H9 (cell line): Measurements from ENCODE around the gene SH3TC1. TPM values are rescaled to one million over a fixed set of nuclear protein-coding genes. Genes with fewer than 3 reads are reported as not detected.

Experiments
- DNase-seq: peaks from one replicate; pipeline ENCODE4 v3.0.0-alpha.2; 2017
- H2AFZ ChIP-seq: one replicate; pipeline ENCODE4 v1.6.1; 2013; ENCODE audit warnings: mild to moderate bottlenecking, low read length, control low read depth, moderate library complexity
- H2AK5ac ChIP-seq: 2 replicates; pipeline ENCODE4 v1.6.1; 2013; ENCODE audit warnings: low read length, control low read depth, mixed read lengths; ENCODE audit not compliant: insufficient read length
- H2BK120ac ChIP-seq: one replicate; pipeline ENCODE4 v1.6.1; 2013; ENCODE audit warnings: low read depth, mild to moderate bottlenecking, low read length, control low read depth, inconsistent platforms; ENCODE audit not compliant: poor library complexity, severe bottlenecking
- H2BK12ac ChIP-seq: 2 replicates; pipeline ENCODE4 v1.6.1; 2013; ENCODE audit warnings: low read length, control low read depth, mixed read lengths, low read depth; ENCODE audit not compliant: insufficient read length
- H2BK15ac ChIP-seq: 2 replicates; pipeline ENCODE4 v1.6.1; 2013; ENCODE audit warnings: low read depth, low read length, control low read depth
- H2BK20ac ChIP-seq: one replicate; pipeline ENCODE4 v1.6.1; 2013; ENCODE audit warnings: low read depth, mild to moderate bottlenecking, low read length, control low read depth, inconsistent platforms; ENCODE audit not compliant: poor library complexity, severe bottlenecking
- H2BK5ac ChIP-seq: 2 replicates; pipeline ENCODE4 v1.6.1; 2013; ENCODE audit warnings: low read length, control low read depth, mixed read lengths; ENCODE audit not compliant: insufficient read length
- H3K14ac ChIP-seq: 2 replicates; pipeline ENCODE4 v1.6.1; 2013; ENCODE audit warnings: low read length, control low read depth; ENCODE audit not compliant: insufficient read depth
- H3K18ac ChIP-seq: 2 replicates; pipeline ENCODE4 v1.6.1; 2013; ENCODE audit warnings: low read depth, mild to moderate bottlenecking, mixed read lengths, low read length, control low read depth; ENCODE audit not compliant: insufficient read length
- H3K23ac ChIP-seq: 2 replicates; pipeline ENCODE4 v1.6.1; 2013; ENCODE audit warnings: low read length, control low read depth, mixed read lengths, low read depth; ENCODE audit not compliant: insufficient read length
- H3K23me2 ChIP-seq: 2 replicates; pipeline ENCODE4 v1.6.1; 2013; ENCODE audit warnings: low read depth, mild to moderate bottlenecking, mixed read lengths, low read length, control low read depth; ENCODE audit not compliant: insufficient read length, poor library complexity, severe bottlenecking
- H3K27ac ChIP-seq: 2 replicates; pipeline ENCODE4 v1.5.1; 2013; ENCODE audit warnings: low read length, control low read depth, mixed read lengths, low read depth; ENCODE audit not compliant: insufficient read length
- H3K27me3 ChIP-seq: 2 replicates; pipeline ENCODE4 v1.6.1; 2013; ENCODE audit warnings: low read length, control low read depth, inconsistent platforms; ENCODE audit not compliant: insufficient read depth
- H3K4ac ChIP-seq: 2 replicates; pipeline ENCODE4 v1.6.1; 2013; ENCODE audit warnings: low read depth, mild to moderate bottlenecking, control low read depth, inconsistent platforms, low read length, moderate library complexity
- H3K4me1 ChIP-seq: 2 replicates; pipeline ENCODE4 v1.6.1; 2013; ENCODE audit warnings: low read length, control low read depth, inconsistent platforms; ENCODE audit not compliant: insufficient read depth
- H3K4me2 ChIP-seq: 2 replicates; pipeline ENCODE4 v1.6.1; 2013; ENCODE audit warnings: low read length, control low read depth, mixed read lengths; ENCODE audit not compliant: insufficient read length, insufficient read depth
- H3K56ac ChIP-seq: 2 replicates; pipeline ENCODE4 v1.6.1; 2013; ENCODE audit warnings: low read depth, mild to moderate bottlenecking, mixed read lengths, low read length, control low read depth; ENCODE audit not compliant: insufficient read length
- H3K79me1 ChIP-seq: 2 replicates; pipeline ENCODE4 v1.6.1; 2013; ENCODE audit warnings: low read depth, mild to moderate bottlenecking, moderate library complexity, low read length, control low read depth, inconsistent platforms; ENCODE audit not compliant: insufficient read depth, poor library complexity, severe bottlenecking
- H3K79me2 ChIP-seq: 2 replicates; pipeline ENCODE4 v1.6.1; 2013; ENCODE audit warnings: low read length, control low read depth, inconsistent platforms; ENCODE audit not compliant: insufficient read depth
- H3K9ac ChIP-seq: 2 replicates; pipeline ENCODE4 v1.6.1; 2013; ENCODE audit warnings: low read length, control low read depth, mixed read lengths; ENCODE audit not compliant: insufficient read length; ENCODE audit errors: extremely low read depth
- H3K9me3 ChIP-seq: one replicate; pipeline ENCODE4 v1.6.1; 2013; ENCODE audit warnings: low read depth, low read length, inconsistent platforms; ENCODE audit not compliant: control insufficient read depth
- H3T11ph ChIP-seq: one replicate; pipeline ENCODE4 v1.6.1; 2013; ENCODE audit warnings: mild to moderate bottlenecking, low read length, control low read depth, inconsistent platforms
- H4K20me1 ChIP-seq: one replicate; pipeline ENCODE4 v1.6.1; 2013; ENCODE audit not compliant: control insufficient read depth, insufficient read length, insufficient read depth
- H4K5ac ChIP-seq: 2 replicates; pipeline ENCODE4 v1.6.1; 2013; ENCODE audit warnings: low read depth, mild to moderate bottlenecking, mixed read lengths, low read length, control low read depth; ENCODE audit not compliant: insufficient read length
- H4K8ac ChIP-seq: replicated peaks from 2 replicates; pipeline ENCODE4 v1.6.1; 2013; ENCODE audit warnings: low read length, control low read depth, mixed read lengths, low read depth; ENCODE audit not compliant: insufficient read length
- H4K91ac ChIP-seq: 2 replicates; pipeline ENCODE4 v1.6.1; 2013; ENCODE audit warnings: low read depth, mild to moderate bottlenecking, moderate library complexity, mixed read lengths, low read length, control low read depth; ENCODE audit not compliant: insufficient read length
- H3K27ac Mint-ChIP-seq, 3 experiments: 2 replicates in 2 of 3; 3 replicates in 1 of 3; pipeline ENCODE4 v1.8.0; 2020 to 2021; ENCODE audit warnings: mixed read lengths in 3 of 3, mild to moderate bottlenecking in 1 of 3, moderate library complexity in 1 of 3
- H3K27me3 Mint-ChIP-seq: 2 replicates; pipeline ENCODE4 v1.8.0; 2021; ENCODE audit warnings: low read depth, mild to moderate bottlenecking, moderate library complexity, mixed read lengths
- H3K36me3 Mint-ChIP-seq, 3 experiments: 2 replicates in 2 of 3; 3 replicates in 1 of 3; pipeline ENCODE4 v1.8.0; 2020 to 2021; ENCODE audit warnings: low read depth in 3 of 3, mixed read lengths in 3 of 3; ENCODE audit not compliant: insufficient read depth in 1 of 3
- H3K4me1 Mint-ChIP-seq, 2 experiments: 2 replicates each; pipeline ENCODE4 v1.8.0; 2020; ENCODE audit warnings: mixed read lengths in 2 of 2
- H3K4me3 Mint-ChIP-seq, 2 experiments: 2 replicates in 1 of 2; 3 replicates in 1 of 2; pipeline ENCODE4 v1.8.0; 2020 to 2021; ENCODE audit warnings: mild to moderate bottlenecking in 2 of 2, mixed read lengths in 2 of 2, moderate library complexity in 1 of 2
- H3K9me3 Mint-ChIP-seq, 2 experiments: 2 replicates in 1 of 2; 3 replicates in 1 of 2; pipeline ENCODE4 v1.8.0; 2020; ENCODE audit warnings: mild to moderate bottlenecking in 2 of 2, mixed read lengths in 2 of 2, moderate library complexity in 1 of 2
- WGBS: extraction: QIAGEN DNeasy Blood & Tissue Kit; methylation state at CpG from one replicate; pipeline ENCODE4 v1.1.7; 2013; ENCODE audit warnings: missing lambda C conversion rate, low lambda C conversion rate, mixed read lengths; ENCODE audit not compliant: insufficient read length; ENCODE audit errors: extremely low coverage; 5-methylcytosine and 5-hydroxymethylcytosine counted together
- total RNA-seq: library from RNA; stranded (reverse); gene quantifications from 2 replicates; pipeline ENCODE4 v1.2.1, GENCODE V29; 2021
- TF ChIP-seq, protein P1 (sequence below): fragments of 200-600 bp; sonication (generic); conservative IDR thresholded peaks from 3 replicates; pipeline ENCODE4 v1.8.0; 2021; ENCODE audit warnings: antibody characterized with exemption, mild to moderate bottlenecking

Gene SH3TC1
- total RNA-seq, 1 experiment from 2014 or later = 0.74 TPM

DNA sequence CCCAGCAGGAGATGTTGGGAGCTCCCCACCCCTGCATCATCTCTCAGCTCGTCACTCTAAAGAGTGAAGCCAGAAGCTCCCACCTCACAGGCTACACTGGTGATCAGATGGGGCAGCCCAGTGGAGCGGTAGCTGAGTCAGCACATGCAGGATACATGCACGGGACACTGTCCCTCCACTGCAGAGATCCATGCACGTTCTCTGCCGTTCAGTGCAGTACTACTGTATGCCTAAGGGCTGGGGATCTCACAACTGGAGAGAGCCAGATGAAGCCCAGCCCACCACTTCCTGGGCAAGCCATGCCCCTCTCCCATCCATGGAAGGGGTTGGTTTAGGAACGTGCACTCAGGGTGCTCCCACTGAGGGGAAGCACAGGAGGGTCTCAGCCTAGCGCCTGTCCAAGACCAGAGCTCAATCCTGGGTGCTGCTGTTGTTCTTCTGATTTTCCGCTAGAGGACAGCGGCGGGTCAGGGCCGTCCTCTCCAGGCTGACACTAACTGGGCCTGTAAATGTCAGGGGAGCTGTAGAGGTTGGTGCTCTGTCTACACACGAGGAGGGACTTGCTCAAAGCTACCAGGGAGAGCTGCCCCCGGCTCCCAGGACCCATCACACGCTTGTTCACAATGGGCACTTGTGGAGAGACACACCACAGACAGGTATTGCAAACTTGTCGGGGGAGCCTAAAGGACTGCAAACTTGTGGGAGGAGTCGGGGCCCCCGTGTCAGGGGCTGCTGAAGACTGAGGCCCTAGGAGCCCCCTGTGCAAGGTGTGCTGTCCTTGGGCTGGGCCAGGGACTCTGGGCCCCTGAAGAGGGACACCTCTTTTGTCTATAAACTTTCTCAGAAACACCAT, 22.3 kb upstream of the SH3TC1 start:
- Histone ChIP-seq H3K9ac (no peak overlapping the region), H4K8ac (no peak overlapping the region), H3K4ac (no peak overlapping the region), H3K23me2 (no peaks in the 10 kb centered on the region), H3K56ac (no peak overlapping the region), H2BK120ac (no peak overlapping the region), H2AK5ac (no peak overlapping the region), H3K23ac (no peak overlapping the region), H3K79me2 (no peaks in the 10 kb centered on the region), H3K27ac (no peak overlapping the region), H3K27me3 (no peaks in the 10 kb centered on the region), H2AFZ (no peak overlapping the region), H2BK20ac (no peak overlapping the region), H4K20me1 (no peaks in the 10 kb centered on the region), H2BK15ac (no peak overlapping the region), H3K4me1 (no peaks in the 10 kb centered on the region), H2BK12ac (no peak overlapping the region), H2BK5ac (no peak overlapping the region), H3K79me1 (no peaks in the 10 kb centered on the region), H4K5ac (no peak overlapping the region), H3K18ac (no peak overlapping the region), H3K9me3 (no peaks in the 10 kb centered on the region), H3K4me2 (no peak overlapping the region), H3T11ph (no peak overlapping the region), H3K14ac (no peak overlapping the region), H4K91ac (no peak overlapping the region)
- Mint-ChIP-seq H3K4me3 (no peak overlapping the region), H3K4me1 (peaks cover 0 to 2% of the 10 kb centered on the region in 2 experiments; a peak in 1 of 4 replicates), H3K27ac (no peak overlapping the region), H3K27me3 (peaks cover 5% of the 10 kb centered on the region), H3K36me3 (no peaks in the 10 kb centered on the region), H3K9me3 (peaks cover 4% of the 10 kb centered on the region in 2 experiments; a peak in 2 of 5 replicates)
- WGBS = no CpG with 5 or more reads among the region's 17 CpGs
- TF ChIP-seq, protein P1, sequence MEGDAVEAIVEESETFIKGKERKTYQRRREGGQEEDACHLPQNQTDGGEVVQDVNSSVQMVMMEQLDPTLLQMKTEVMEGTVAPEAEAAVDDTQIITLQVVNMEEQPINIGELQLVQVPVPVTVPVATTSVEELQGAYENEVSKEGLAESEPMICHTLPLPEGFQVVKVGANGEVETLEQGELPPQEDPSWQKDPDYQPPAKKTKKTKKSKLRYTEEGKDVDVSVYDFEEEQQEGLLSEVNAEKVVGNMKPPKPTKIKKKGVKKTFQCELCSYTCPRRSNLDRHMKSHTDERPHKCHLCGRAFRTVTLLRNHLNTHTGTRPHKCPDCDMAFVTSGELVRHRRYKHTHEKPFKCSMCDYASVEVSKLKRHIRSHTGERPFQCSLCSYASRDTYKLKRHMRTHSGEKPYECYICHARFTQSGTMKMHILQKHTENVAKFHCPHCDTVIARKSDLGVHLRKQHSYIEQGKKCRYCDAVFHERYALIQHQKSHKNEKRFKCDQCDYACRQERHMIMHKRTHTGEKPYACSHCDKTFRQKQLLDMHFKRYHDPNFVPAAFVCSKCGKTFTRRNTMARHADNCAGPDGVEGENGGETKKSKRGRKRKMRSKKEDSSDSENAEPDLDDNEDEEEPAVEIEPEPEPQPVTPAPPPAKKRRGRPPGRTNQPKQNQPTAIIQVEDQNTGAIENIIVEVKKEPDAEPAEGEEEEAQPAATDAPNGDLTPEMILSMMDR = peak; percentile 83
- peak; percentile 84 for DNase-seq
